Neutrophil (primary cell): Measurements from ENCODE around the gene ZCCHC13.
"Not testable (repeated sequence)": the region's sequence is repeated elsewhere in the genome, so short reads cannot be mapped to it uniquely, and the experiment has no call there.

ENCODE experiments used
- H3K27ac ChIP-seq: fragments of 200-600 bp; sonication (generic); 2 replicates; pipeline ENCODE4 v1.5.1; 2016; ENCODE audit warnings: mild to moderate bottlenecking, moderate library complexity
- H3K27me3 ChIP-seq: fragments of 200-600 bp; sonication (generic); 2 replicates; pipeline ENCODE4 v1.6.0; 2016; ENCODE audit warnings: mild to moderate bottlenecking
- H3K36me3 ChIP-seq: fragments of 200-600 bp; sonication (generic); 2 replicates; pipeline ENCODE4 v1.5.1; 2017
- H3K4me1 ChIP-seq, 2 experiments: fragments of 200-600 bp in 1 of 2; sonication (generic) in 1 of 2; 1 replicate in 1 of 2; 2 replicates in 1 of 2; pipeline versions ENCODE4 v1.5.1 to v1.6.1; 2013 to 2016; ENCODE audit warnings: low read depth in 1 of 2, low read length in 1 of 2, mild to moderate bottlenecking in 1 of 2, moderate library complexity in 1 of 2; ENCODE audit not compliant: control insufficient read depth in 1 of 2, insufficient read depth in 1 of 2
- H3K4me3 ChIP-seq, 2 experiments: fragments of 200-600 bp in 1 of 2; sonication (generic) in 1 of 2; 1 replicate in 1 of 2; 2 replicates in 1 of 2; pipeline ENCODE4 v1.5.1; 2013 to 2016; ENCODE audit warnings: low read depth in 1 of 2, low read length in 1 of 2, mild to moderate bottlenecking in 1 of 2, moderate library complexity in 1 of 2
- H3K9me3 ChIP-seq: fragments of 200-600 bp; sonication (generic); 2 replicates; pipeline ENCODE4 v1.5.1; 2016
- CTCF ChIP-seq: fragments of 200-600 bp; sonication (generic); IDR thresholded peaks from 2 replicates; pipeline ENCODE4 v1.5.1; 2016; ENCODE audit warnings: antibody characterized with exemption

ZCCHC13 gene

GRCh38 chrX:74324131-74324530 is 20.2 kb downstream of the ZCCHC13 start:
- Histone ChIP-seq H3K9me3 (no peaks in the 10 kb centered on the region), H3K4me3 (no peak overlapping the region), H3K36me3 (no peaks in the 10 kb centered on the region), H3K27me3 (no peaks in the 10 kb centered on the region), H3K4me1 (no peaks in the 10 kb centered on the region), H3K27ac (no peak overlapping the region)
- TF ChIP-seq CTCF: no peak

- no peak overlapping the region for H3K27ac ChIP-seq
- no peaks in the 10 kb centered on the region for H3K4me1 ChIP-seq
- no peak overlapping the region for H3K4me3 ChIP-seq
- H3K36me3 ChIP-seq: no peaks in the 10 kb centered on the region
- no peak for TF ChIP-seq CTCF
- H3K9me3 ChIP-seq: no peaks in the 10 kb centered on the region
- no peaks in the 10 kb centered on the region for H3K27me3 ChIP-seq
These were observed 21.4 kb downstream of the ZCCHC13 start for GRCh38 chrX:74325130-74326059.

- TF ChIP-seq CTCF: no peak
- no peaks in the 10 kb centered on the region for H3K27me3 ChIP-seq
These were observed 34.9 kb downstream of the ZCCHC13 start for GRCh38 chrX:74338852-74339251.

GRCh38 chrX:74340051-74340450 is 36.1 kb downstream of the ZCCHC13 start:
- no peaks in the 10 kb centered on the region for H3K36me3 ChIP-seq
- H3K27me3 ChIP-seq: no peaks in the 10 kb centered on the region
- no peak for TF ChIP-seq CTCF

More at GRCh38 chrX:74338852-74339251, 34.9 kb downstream of the ZCCHC13 start:
- no peak overlapping the region for H3K4me3 ChIP-seq
- H3K36me3 ChIP-seq: no peaks in the 10 kb centered on the region
- H3K27ac ChIP-seq: no peak overlapping the region
- no peaks in the 10 kb centered on the region for H3K9me3 ChIP-seq
- no peaks in the 10 kb centered on the region for H3K4me1 ChIP-seq

GRCh38 chrX:74342211-74342610 is 38.2 kb downstream of the ZCCHC13 start:
- H3K4me3 ChIP-seq, H3K27me3 ChIP-seq, H3K9me3 ChIP-seq, H3K36me3 ChIP-seq, H3K27ac ChIP-seq, H3K4me1 ChIP-seq: not testable (repeated sequence)

More at GRCh38 chrX:74340051-74340450, 36.1 kb downstream of the ZCCHC13 start:
- no peak overlapping the region for H3K4me3 ChIP-seq
- H3K9me3 ChIP-seq: no peaks in the 10 kb centered on the region
- H3K4me1 ChIP-seq: no peaks in the 10 kb centered on the region
- no peak overlapping the region for H3K27ac ChIP-seq
